ENCODE data around the gene ACOT7.
"Not testable (repeated sequence)": the region's sequence is repeated elsewhere in the genome, so short reads cannot be mapped to it uniquely, and the experiment has no call there.

Gene ACOT7

GRCh38 chr1:6317098-6317760 is 76.3 kb downstream of the ACOT7 start:
- no peak for DNase-seq (ENCODE audit: low read depth in 4 of 4, low spot score in 1 of 4)

- DNase-seq (ENCODE audit: low read depth in 4 of 4, low spot score in 1 of 4), result no peak
Observed at GRCh38 chr1:6316240-6317097, 77.1 kb downstream of the ACOT7 start.

GRCh38 chr1:6314503-6314902 is 79.1 kb downstream of the ACOT7 start:
- DNase-seq (ENCODE audit: low read depth in 4 of 4, low spot score in 1 of 4), result no peak

GRCh38 chr1:6313393-6314200 is 80.0 kb downstream of the ACOT7 start:
- no peak for DNase-seq (ENCODE audit: low read depth in 4 of 4, low spot score in 1 of 4)

GRCh38 chr1:6310116-6310848 is 83.3 kb downstream of the ACOT7 start:
- no peak for DNase-seq (ENCODE audit: low read depth in 4 of 4, low spot score in 1 of 4)

- DNase-seq (ENCODE audit: low read depth in 4 of 4, low spot score in 1 of 4), result no peak
Observed at GRCh38 chr1:6309564-6309963, 84.0 kb downstream of the ACOT7 start.

GRCh38 chr1:6308449-6308848 is 85.1 kb downstream of the ACOT7 start:
- DNase-seq (ENCODE audit: low read depth in 4 of 4, low spot score in 1 of 4), result no peak

- DNase-seq (ENCODE audit: low read depth in 4 of 4, low spot score in 1 of 4), result not testable (repeated sequence)
Observed at GRCh38 chr1:6307682-6308081, 85.9 kb downstream of the ACOT7 start.

GRCh38 chr1:6307099-6307498 is 86.5 kb downstream of the ACOT7 start:
- no peak for DNase-seq (ENCODE audit: low read depth in 4 of 4, low spot score in 1 of 4)

- DNase-seq (ENCODE audit: low read depth in 4 of 4, low spot score in 1 of 4), result no peak
Observed at GRCh38 chr1:6303397-6304012, 90.1 kb downstream of the ACOT7 start.

GRCh38 chr1:6302568-6302967 is 91.0 kb downstream of the ACOT7 start:
- DNase-seq (ENCODE audit: low read depth in 4 of 4, low spot score in 1 of 4), result no peak

- no peak for DNase-seq (ENCODE audit: low read depth in 4 of 4, low spot score in 1 of 4)
Observed at GRCh38 chr1:6301526-6301925, 92.0 kb downstream of the ACOT7 start.

- DNase-seq (ENCODE audit: low read depth in 4 of 4, low spot score in 1 of 4), result no peak
Observed at GRCh38 chr1:6300342-6301048, 93.1 kb downstream of the ACOT7 start.

- DNase-seq (ENCODE audit: low read depth in 4 of 4, low spot score in 1 of 4), result no peak
Observed at GRCh38 chr1:6299557-6300165, 93.9 kb downstream of the ACOT7 start.

- no peak for DNase-seq (ENCODE audit: low read depth in 4 of 4, low spot score in 1 of 4)
Observed at GRCh38 chr1:6298940-6299465, 94.6 kb downstream of the ACOT7 start.

- DNase-seq (ENCODE audit: low read depth in 4 of 4, low spot score in 1 of 4), result no peak
Observed at GRCh38 chr1:6298530-6298929, 95.0 kb downstream of the ACOT7 start.

GRCh38 chr1:6295910-6296309 is 97.7 kb downstream of the ACOT7 start:
- no peak for DNase-seq (ENCODE audit: low read depth in 4 of 4, low spot score in 1 of 4)

GRCh38 chr1:6294890-6295556 is 98.5 kb downstream of the ACOT7 start:
- DNase-seq (ENCODE audit: low read depth in 4 of 4, low spot score in 1 of 4), result no peak
